Thyroid gland (tissue), 4 donors: ENCODE measurements around the gene EBF3. TPM values are rescaled to one million over a fixed set of nuclear protein-coding genes. Genes with fewer than 3 reads are reported as not detected.

Experiments used
- DNase-seq, 2 donors: peaks; one replicate each; pipeline ENCODE4 v3.0.0-alpha.2; 2019
- H3K27ac ChIP-seq, 3 donors: fragments of 200-600 bp; sonication (generic); 1 replicate in 2 of 3; 2 replicates in 1 of 3; pipeline ENCODE4 v1.5.1; 2016 to 2019; ENCODE audit warnings: mild to moderate bottlenecking in 1 of 3, moderate library complexity in 1 of 3
- H3K27me3 ChIP-seq: fragments of 200-600 bp; sonication (generic); one replicate; pipeline ENCODE4 v1.5.1; 2019
- H3K36me3 ChIP-seq, 2 donors: fragments of 200-600 bp; sonication (generic); one replicate each; pipeline ENCODE4 v1.5.1; 2016 to 2019
- H3K4me1 ChIP-seq, 2 donors: fragments of 200-600 bp; sonication (generic); one replicate each; pipeline ENCODE4 v1.5.1; 2017 to 2019
- H3K4me3 ChIP-seq, 3 donors: fragments of 200-600 bp; sonication (generic); replicated peaks in 1 of 3; 1 replicate in 2 of 3; 2 replicates in 1 of 3; pipeline ENCODE4 v1.5.1; 2016; ENCODE audit warnings: mild to moderate bottlenecking in 1 of 3
- H3K9me3 ChIP-seq: fragments of 200-600 bp; sonication (generic); one replicate; pipeline ENCODE4 v1.5.1; 2017
- POLR2A ChIP-seq, 2 donors: fragments of 450-650 bp; IDR thresholded peaks; one replicate each; pipeline ENCODE4 v1.6.1; 2017; ENCODE audit warnings: antibody characterized with exemption in 2 of 2, mild to moderate bottlenecking in 2 of 2, moderate library complexity in 1 of 2
- WGBS, 2 donors: methylation state at CpG; one replicate each; pipeline ENCODE4 v1.1.5; 2017; 5-methylcytosine and 5-hydroxymethylcytosine counted together
- intact Hi-C: fragments of 100-400 bp; cut with DNase I; formaldehyde crosslinking; loops from one replicate; pipeline ENCODE4 v1.15.1; 2023
- total RNA-seq, 4 donors: library from RNA; depleted of rRNA; stranded (reverse); fragments of >200 nt; gene quantifications; one replicate each; pipeline ENCODE4 v1.2.3, GENCODE V29; 2016
- TF ChIP-seq, protein P1 (sequence below), 6 experiments: fragments of 200-600 bp in 3 of 6; fragments of 450-650 bp in 3 of 6; sonication (generic) in 3 of 6; IDR thresholded peaks; one replicate each; pipeline ENCODE4 v1.5.1; 2016 to 2019; ENCODE audit warnings: antibody characterized with exemption in 6 of 6, mild to moderate bottlenecking in 2 of 6, inconsistent platforms in 1 of 6, moderate library complexity in 1 of 6

Gene EBF3, protein sequence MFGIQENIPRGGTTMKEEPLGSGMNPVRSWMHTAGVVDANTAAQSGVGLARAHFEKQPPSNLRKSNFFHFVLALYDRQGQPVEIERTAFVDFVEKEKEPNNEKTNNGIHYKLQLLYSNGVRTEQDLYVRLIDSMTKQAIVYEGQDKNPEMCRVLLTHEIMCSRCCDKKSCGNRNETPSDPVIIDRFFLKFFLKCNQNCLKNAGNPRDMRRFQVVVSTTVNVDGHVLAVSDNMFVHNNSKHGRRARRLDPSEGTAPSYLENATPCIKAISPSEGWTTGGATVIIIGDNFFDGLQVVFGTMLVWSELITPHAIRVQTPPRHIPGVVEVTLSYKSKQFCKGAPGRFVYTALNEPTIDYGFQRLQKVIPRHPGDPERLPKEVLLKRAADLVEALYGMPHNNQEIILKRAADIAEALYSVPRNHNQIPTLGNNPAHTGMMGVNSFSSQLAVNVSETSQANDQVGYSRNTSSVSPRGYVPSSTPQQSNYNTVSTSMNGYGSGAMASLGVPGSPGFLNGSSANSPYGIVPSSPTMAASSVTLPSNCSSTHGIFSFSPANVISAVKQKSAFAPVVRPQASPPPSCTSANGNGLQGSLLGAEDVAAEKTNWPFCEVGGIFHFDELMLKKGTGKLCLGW
- total RNA-seq: 10 to 100 TPM in 1 of 4 donors, 1 to 10 TPM in 3; 6.8 to 12.5 (median 8.8) TPM

DNA sequence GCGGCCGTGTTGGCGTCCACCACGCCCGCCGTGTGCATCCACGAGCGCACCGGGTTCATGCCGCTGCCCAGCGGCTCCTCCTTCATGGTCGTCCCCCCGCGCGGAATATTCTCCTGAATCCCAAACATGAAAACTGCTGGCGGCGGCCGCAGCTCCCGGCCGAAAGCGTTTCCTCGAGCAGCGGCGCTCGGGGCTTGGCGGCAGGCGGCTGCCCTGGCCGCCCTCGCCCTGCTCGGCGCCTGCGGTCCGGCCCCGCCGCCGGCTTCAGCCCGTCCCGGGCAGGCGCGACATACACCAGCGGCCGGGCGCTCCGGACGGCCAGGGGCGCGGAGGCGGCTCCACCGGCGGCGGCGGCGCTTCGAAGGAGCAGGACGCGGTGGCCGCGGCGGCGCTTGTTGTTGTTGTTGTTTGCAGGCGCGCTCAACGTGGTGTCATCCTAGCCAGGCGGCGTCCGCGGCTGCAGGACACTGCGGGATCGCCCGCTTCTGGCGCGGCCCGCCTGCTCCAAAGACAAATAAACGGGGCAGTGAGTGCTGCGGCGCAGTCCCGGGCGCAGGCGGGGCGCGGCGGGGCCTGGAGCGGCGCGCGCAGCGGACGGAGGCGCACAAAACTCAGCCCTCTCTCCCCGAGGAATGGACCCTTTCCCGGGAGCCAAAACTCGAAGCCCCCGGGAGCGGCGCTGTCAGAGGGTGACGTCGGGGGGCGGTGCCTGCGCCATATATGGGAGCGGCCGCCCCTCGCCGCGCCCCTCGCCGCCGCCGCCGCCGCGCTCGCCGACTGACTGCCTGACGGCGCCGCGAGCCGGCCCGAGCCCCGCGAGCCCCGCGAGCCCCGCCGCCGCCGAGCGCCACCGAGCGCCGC lies at the start of gene EBF3:
Gene EBF3, minus strand, starts transcription at position 634 of the 861 bp plus-strand sequence. Its CDS starts 506 bp downstream, at position 128.
- H3K27me3 ChIP-seq: peaks cover 50% of the 10 kb centered on the region
- DNase-seq: peak; percentile 52 to 62
- peaks cover 0 to 35% of the 10 kb centered on the region in 2 donors for H3K4me1 ChIP-seq
- H3K9me3 ChIP-seq: no peaks in the 10 kb centered on the region
- peak within 1 kb of the TSS; percentile 15 to 44 (median 44) for H3K4me3 ChIP-seq
- 0% methylated on average over 1 to 3 of the region's 131 CpGs for WGBS, 2 donors
- no peaks in the 10 kb centered on the region for H3K36me3 ChIP-seq
- H3K27ac ChIP-seq: peak within 1 kb of the TSS; percentile 64 to 79 (median 79)
- TF ChIP-seq POLR2A (IDR thresholded peaks at IDR 0.05): peak in 1 of 2 donors; percentile 65
- TF ChIP-seq, protein P1, sequence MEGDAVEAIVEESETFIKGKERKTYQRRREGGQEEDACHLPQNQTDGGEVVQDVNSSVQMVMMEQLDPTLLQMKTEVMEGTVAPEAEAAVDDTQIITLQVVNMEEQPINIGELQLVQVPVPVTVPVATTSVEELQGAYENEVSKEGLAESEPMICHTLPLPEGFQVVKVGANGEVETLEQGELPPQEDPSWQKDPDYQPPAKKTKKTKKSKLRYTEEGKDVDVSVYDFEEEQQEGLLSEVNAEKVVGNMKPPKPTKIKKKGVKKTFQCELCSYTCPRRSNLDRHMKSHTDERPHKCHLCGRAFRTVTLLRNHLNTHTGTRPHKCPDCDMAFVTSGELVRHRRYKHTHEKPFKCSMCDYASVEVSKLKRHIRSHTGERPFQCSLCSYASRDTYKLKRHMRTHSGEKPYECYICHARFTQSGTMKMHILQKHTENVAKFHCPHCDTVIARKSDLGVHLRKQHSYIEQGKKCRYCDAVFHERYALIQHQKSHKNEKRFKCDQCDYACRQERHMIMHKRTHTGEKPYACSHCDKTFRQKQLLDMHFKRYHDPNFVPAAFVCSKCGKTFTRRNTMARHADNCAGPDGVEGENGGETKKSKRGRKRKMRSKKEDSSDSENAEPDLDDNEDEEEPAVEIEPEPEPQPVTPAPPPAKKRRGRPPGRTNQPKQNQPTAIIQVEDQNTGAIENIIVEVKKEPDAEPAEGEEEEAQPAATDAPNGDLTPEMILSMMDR (IDR thresholded peaks at IDR 0.05): no peak
- intact Hi-C loops: no loop called here

DNA sequence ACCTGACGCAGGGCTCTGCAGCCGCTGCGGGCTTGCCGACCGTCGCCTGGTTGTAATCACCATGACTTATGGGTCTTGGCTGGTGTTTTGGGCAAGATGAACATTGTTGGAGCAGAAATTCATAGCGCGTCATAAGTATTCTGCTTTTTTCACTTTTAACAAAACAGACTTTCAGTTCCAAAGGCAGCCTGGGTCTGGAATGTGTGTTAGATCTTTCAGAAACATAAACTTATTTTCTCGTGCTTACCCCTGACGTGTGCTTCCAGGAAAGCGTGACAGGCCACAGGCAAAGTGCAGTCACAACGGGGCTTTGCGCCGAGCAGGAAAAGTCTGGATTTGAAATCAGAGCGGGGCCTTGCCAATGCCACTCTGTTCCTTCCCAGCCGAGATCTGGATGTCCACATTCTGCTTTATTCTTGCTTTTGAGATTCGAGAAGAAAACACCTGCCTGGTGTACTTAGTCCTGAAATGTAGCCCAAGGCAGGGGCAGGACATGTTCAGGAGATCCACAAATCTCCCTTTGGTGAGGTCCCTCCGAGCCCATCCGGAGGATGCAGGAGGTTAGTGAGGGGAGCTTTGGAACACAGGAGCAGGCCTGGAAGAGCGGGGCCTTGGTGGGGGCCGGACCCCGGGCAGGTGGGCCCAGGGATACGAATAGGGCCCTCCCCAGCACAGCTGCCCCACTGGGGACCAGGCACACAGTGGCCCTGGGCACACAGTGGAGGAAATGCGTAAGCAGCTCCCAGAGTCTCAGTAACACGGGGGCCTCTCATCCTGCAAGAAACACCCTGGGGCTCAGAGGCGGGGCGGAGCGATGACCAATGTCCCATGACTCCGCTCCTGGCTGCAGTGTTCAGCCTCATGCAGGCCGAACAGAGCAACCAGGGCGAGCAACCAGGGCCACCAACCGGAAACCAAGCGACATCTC lies 49.5 kb upstream of the EBF3 start:
- Histone ChIP-seq H3K27ac (no peak overlapping the region), H3K27me3 (no peaks in the 10 kb centered on the region), H3K4me3 (no peak overlapping the region), H3K4me1 (no peaks in the 10 kb centered on the region), H3K9me3 (no peaks in the 10 kb centered on the region), H3K36me3 (no peaks in the 10 kb centered on the region)
- TF ChIP-seq POLR2A (IDR thresholded peaks at IDR 0.05): no peak
- TF ChIP-seq, protein P1 (IDR thresholded peaks at IDR 0.05): no peak
- intact Hi-C loops: no loop called here
- 84 to 89% methylated on average over 32 to 33 of the region's 33 CpGs for WGBS, 2 donors
- no peak for DNase-seq

DNA sequence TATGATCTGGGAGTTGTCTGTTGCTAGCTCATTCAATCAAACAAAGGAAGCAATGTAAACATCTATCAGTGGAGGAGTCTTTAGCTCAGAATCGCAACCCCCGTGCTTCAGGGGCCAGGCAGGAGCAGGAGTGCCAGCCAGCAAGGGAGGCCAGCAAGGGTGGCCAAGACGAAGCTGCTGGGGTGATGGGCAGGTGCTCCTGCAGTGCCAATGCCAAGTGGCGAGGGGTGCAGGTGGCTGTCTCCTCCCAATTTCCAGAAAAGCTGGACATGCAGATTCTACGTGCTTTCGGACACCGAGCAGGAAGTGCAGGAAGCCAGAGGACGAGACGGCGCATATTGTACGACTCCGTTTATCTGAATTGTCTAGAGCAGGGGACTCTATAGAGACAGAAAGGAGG lies 48.1 kb upstream of the EBF3 start:
- WGBS, 2 donors: 70 to 84% methylated on average over 8 to 12 of the region's 12 CpGs
- Histone ChIP-seq H3K27ac (no peak overlapping the region), H3K27me3 (no peaks in the 10 kb centered on the region), H3K9me3 (no peaks in the 10 kb centered on the region), H3K36me3 (no peaks in the 10 kb centered on the region), H3K4me1 (no peaks in the 10 kb centered on the region), H3K4me3 (no peak overlapping the region)
- TF ChIP-seq, protein P1 (IDR thresholded peaks at IDR 0.05): no peak
- TF ChIP-seq POLR2A (IDR thresholded peaks at IDR 0.05): no peak
- no peak for DNase-seq
- intact Hi-C loops: no loop called here

DNA sequence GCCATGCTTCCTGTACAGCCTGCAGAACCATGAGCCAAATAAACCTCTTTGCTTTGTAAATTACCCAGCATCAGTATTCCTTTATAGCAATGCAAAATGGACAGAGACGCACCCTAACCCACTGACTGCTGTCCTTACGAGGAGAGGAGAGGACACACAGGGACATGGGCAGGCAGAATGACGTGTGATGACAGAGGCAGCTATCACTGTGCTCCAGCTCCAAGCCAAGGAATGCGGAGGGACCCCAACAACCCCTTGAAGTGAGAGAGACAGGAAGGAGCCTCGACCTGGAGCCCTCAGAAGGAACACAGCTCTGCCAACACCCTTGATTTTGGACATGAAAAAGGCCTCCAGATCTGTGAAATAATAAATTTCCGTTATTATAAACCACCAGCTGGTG lies 46.6 kb upstream of the EBF3 start:
- no peak for TF ChIP-seq POLR2A (IDR thresholded peaks at IDR 0.05)
- TF ChIP-seq, protein P1 (IDR thresholded peaks at IDR 0.05): no peak
- no peak for DNase-seq
- no peak overlapping the region for H3K4me3 ChIP-seq
- no peaks in the 10 kb centered on the region for H3K36me3 ChIP-seq
- no peaks in the 10 kb centered on the region for H3K27me3 ChIP-seq
- no peak overlapping the region for H3K27ac ChIP-seq
- 83 to 88% methylated on average over 6 of the region's 6 CpGs for WGBS, 2 donors
- H3K9me3 ChIP-seq: no peaks in the 10 kb centered on the region
- H3K4me1 ChIP-seq: no peaks in the 10 kb centered on the region
- intact Hi-C loops: no loop called here
